SU-DHL-6 (cell line): ENCODE measurements around the gene OXCT1.

Experiments
- H2AFZ ChIP-seq: fragments of 200-600 bp; sonication (generic); 2 replicates; pipeline ENCODE4 v1.6.1; 2014; ENCODE audit warnings: low read depth, mild to moderate bottlenecking, moderate library complexity, mixed read lengths, antibody characterized with exemption, low read length; ENCODE audit not compliant: severe bottlenecking
- H3F3A ChIP-seq: fragments of 200-600 bp; shearing (Covaris generic); 2 replicates; pipeline ENCODE4 v1.6.0; 2016; ENCODE audit warnings: antibody characterized with exemption, mild to moderate bottlenecking; ENCODE audit not compliant: insufficient read depth
- H3K27ac ChIP-seq: fragments of 200-600 bp; sonication (generic); 2 replicates; pipeline ENCODE4 v1.5.1; 2016; ENCODE audit warnings: low read depth, mild to moderate bottlenecking, low read length, moderate library complexity, mixed read lengths
- H3K27me3 ChIP-seq: fragments of 200-600 bp; sonication (generic), shearing (Covaris generic); 2 replicates; pipeline ENCODE4 v1.6.0; 2014; ENCODE audit warnings: mild to moderate bottlenecking, low read length
- H3K36me3 ChIP-seq: fragments of 200-600 bp; sonication (generic); 2 replicates; pipeline ENCODE4 v1.6.1; 2014; ENCODE audit warnings: mild to moderate bottlenecking, low read length, mixed read lengths
- H3K4me2 ChIP-seq: fragments of 300-600, 200-600 bp; shearing (Covaris generic), sonication (generic); 2 replicates; pipeline ENCODE4 v1.6.0; 2014; ENCODE audit warnings: low read length, low read depth, mild to moderate bottlenecking; ENCODE audit not compliant: poor library complexity, severe bottlenecking
- H3K4me3 ChIP-seq: fragments of 200-600 bp; sonication (generic); 2 replicates; pipeline ENCODE4 v1.5.1; 2014; ENCODE audit warnings: antibody characterized with exemption, low read length, mild to moderate bottlenecking, mixed read lengths; ENCODE audit not compliant: insufficient read depth, poor library complexity, severe bottlenecking
- H3K79me2 ChIP-seq: fragments of 200-600 bp; sonication (generic); 2 replicates; pipeline ENCODE4 v1.6.1; 2014; ENCODE audit warnings: mild to moderate bottlenecking, low read length, moderate library complexity; ENCODE audit not compliant: insufficient read depth
- H3K9ac ChIP-seq: fragments of 200-600 bp; sonication (generic); 2 replicates; pipeline ENCODE4 v1.7.0; 2014; ENCODE audit warnings: mild to moderate bottlenecking, low read length
- H3K9me2 ChIP-seq: fragments of 200-600 bp; sonication (generic); replicated peaks from 2 replicates; pipeline ENCODE4 v1.6.1; 2014; ENCODE audit warnings: low read length; ENCODE audit not compliant: insufficient read depth
- H3K9me3 ChIP-seq: fragments of 200-600 bp; sonication (generic); 2 replicates; pipeline ENCODE4 v1.6.1; 2014; ENCODE audit warnings: low read length, mixed read lengths; ENCODE audit not compliant: insufficient read depth
- H4K20me1 ChIP-seq: fragments of 200-600 bp; sonication (generic); 2 replicates; pipeline ENCODE4 v1.6.1; 2014; ENCODE audit warnings: low read depth, mild to moderate bottlenecking, antibody characterized with exemption, low read length, moderate library complexity, mixed read lengths
- CTCF ChIP-seq: fragments of 200-600 bp; sonication (generic); IDR thresholded peaks from one replicate; pipeline ENCODE4 v1.5.1; 2017; ENCODE audit warnings: antibody characterized with exemption, mild to moderate bottlenecking, low read length, moderate library complexity; ENCODE audit not compliant: insufficient read depth, poor library complexity, severe bottlenecking
- EZH2phosphoT487 ChIP-seq: fragments of 200-600 bp; sonication (generic), shearing (Covaris generic); conservative IDR thresholded peaks from 2 replicates; pipeline ENCODE4 v1.6.1; 2018; ENCODE audit warnings: mild to moderate bottlenecking, antibody characterized with exemption, low read length, moderate library complexity, mixed read lengths

Gene OXCT1

DNA sequence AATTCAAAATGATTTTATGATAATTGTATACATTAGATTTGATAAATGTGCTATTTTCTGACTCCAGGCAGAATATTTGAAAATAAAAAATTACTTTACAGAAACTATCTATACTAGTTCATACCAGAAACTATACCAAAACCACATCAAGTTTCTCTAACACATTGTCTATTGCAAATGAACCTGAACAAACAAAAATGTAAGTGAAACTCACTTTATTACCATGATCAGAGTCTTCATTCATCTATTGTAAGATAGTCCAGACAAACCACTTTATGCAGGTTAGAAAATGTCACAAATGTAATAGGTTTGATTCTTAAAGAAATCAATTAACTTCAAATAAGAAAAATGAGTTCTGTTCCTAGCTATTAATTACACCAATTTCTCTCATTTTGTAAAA, 99.4 kb downstream of the OXCT1 start:
- H4K20me1 ChIP-seq = no peaks in the 10 kb centered on the region
- no peak for TF ChIP-seq CTCF
- TF ChIP-seq EZH2phosphoT487 = no peak
- H3K36me3 ChIP-seq = no peaks in the 10 kb centered on the region; the same call in 1 of the 2 replicates
- no peak overlapping the region for H3K27ac ChIP-seq
- H3K4me3 ChIP-seq = no peak overlapping the region
- no peaks in the 10 kb centered on the region for H3K79me2 ChIP-seq
- no peaks in the 10 kb centered on the region for H3K27me3 ChIP-seq
- H3K9me3 ChIP-seq = no peaks in the 10 kb centered on the region
- no peak overlapping the region for H3K9ac ChIP-seq
- H3K9me2 ChIP-seq = no peaks in the 10 kb centered on the region
- no peak overlapping the region for H3K4me2 ChIP-seq
- H3F3A ChIP-seq = no peaks in the 10 kb centered on the region
- no peak overlapping the region for H2AFZ ChIP-seq

GRCh38 chr5:41768692-41769091, 101.5 kb downstream of the OXCT1 start:
- Histone ChIP-seq H3K27me3 (no peaks in the 10 kb centered on the region), H3K36me3 (no peaks in the 10 kb centered on the region; the same call in 1 of the 2 replicates), H3K79me2 (no peaks in the 10 kb centered on the region), H3F3A (no peaks in the 10 kb centered on the region), H3K9ac (no peak overlapping the region), H3K27ac (no peak overlapping the region), H3K9me2 (no peaks in the 10 kb centered on the region), H3K9me3 (no peaks in the 10 kb centered on the region), H2AFZ (no peak overlapping the region), H3K4me3 (no peak overlapping the region), H4K20me1 (no peaks in the 10 kb centered on the region), H3K4me2 (no peak overlapping the region)
- TF ChIP-seq EZH2phosphoT487 (no peak), CTCF (no peak)

DNA sequence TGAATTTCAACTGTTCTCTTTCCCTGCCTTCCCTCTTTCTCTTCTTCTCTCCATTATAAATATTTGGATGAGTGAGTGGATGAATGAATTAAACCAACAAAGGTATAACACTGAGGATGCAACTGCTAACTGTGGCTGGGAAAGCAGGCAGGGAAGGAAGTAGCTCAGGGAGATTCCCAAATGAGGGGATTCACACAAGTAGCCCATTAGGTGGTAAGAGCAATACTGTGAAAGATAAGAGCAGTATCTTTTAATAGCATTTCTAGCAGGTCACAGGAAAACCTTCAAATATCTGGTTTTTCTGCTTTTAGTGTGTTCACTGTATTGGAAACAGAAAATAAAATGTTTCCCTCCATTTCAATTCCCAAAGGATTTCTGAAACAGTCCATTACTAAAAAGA, 105.6 kb downstream of the OXCT1 start:
- no peaks in the 10 kb centered on the region for H3K79me2 ChIP-seq
- H3K9me3 ChIP-seq = no peaks in the 10 kb centered on the region
- H3K9ac ChIP-seq = no peak overlapping the region
- H3K27ac ChIP-seq = no peak overlapping the region
- H3K27me3 ChIP-seq = no peaks in the 10 kb centered on the region
- H4K20me1 ChIP-seq = no peaks in the 10 kb centered on the region
- H3K9me2 ChIP-seq = no peaks in the 10 kb centered on the region
- H3K36me3 ChIP-seq = peaks cover 12% of the 10 kb centered on the region
- no peak overlapping the region for H3K4me3 ChIP-seq
- TF ChIP-seq EZH2phosphoT487 (no peak), CTCF (no peak)
- H3K4me2 ChIP-seq = no peak overlapping the region
- no peak overlapping the region for H2AFZ ChIP-seq
- H3F3A ChIP-seq = no peaks in the 10 kb centered on the region

DNA sequence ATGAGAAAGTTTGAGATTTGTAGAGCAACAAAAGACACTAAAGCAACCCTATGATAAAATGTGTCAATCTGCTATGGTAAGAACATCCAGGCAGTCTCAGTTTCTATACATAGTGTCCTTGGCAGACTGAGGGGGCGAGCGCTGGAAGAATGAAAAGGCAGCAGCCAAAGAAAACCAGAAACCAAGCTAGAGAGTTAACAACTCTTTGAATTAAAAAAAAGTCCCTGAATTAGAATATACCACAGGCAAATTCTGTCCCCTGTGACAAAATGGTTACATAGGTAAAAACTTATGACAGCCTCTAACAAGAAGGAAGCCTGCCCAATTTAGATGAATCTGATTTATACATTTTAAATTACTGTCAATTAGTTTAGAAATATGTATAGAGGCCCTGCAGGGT, 106.7 kb downstream of the OXCT1 start:
- H3K4me2 ChIP-seq = no peak overlapping the region
- H3F3A ChIP-seq = no peaks in the 10 kb centered on the region
- no peaks in the 10 kb centered on the region for H3K27me3 ChIP-seq
- H3K36me3 ChIP-seq = peaks cover 12% of the 10 kb centered on the region
- H3K4me3 ChIP-seq = no peak overlapping the region
- H3K79me2 ChIP-seq = no peaks in the 10 kb centered on the region
- no peaks in the 10 kb centered on the region for H3K9me2 ChIP-seq
- H2AFZ ChIP-seq = no peak overlapping the region
- no peaks in the 10 kb centered on the region for H3K9me3 ChIP-seq
- H4K20me1 ChIP-seq = no peaks in the 10 kb centered on the region
- no peak for TF ChIP-seq CTCF
- no peak for TF ChIP-seq EZH2phosphoT487
- no peak overlapping the region for H3K27ac ChIP-seq
- H3K9ac ChIP-seq = no peak overlapping the region
